WI38 (cell line): ENCODE data around the gene ARHGAP26.

Experiments
- H3K4me3 ChIP-seq: 2 replicates; pipeline ENCODE4 v1.5.1; 2011; ENCODE audit warnings: low read depth, mild to moderate bottlenecking, control low read depth, low read length
- TF ChIP-seq, protein P1 (sequence below): IDR thresholded peaks from 2 replicates; pipeline ENCODE4 v1.5.1; 2012; ENCODE audit warnings: low read depth, mild to moderate bottlenecking, control low read depth, low read length

Gene ARHGAP26

GRCh38 chr5:143161885-143162540, 391.8 kb downstream of the ARHGAP26 start:
- TF ChIP-seq, protein P1, sequence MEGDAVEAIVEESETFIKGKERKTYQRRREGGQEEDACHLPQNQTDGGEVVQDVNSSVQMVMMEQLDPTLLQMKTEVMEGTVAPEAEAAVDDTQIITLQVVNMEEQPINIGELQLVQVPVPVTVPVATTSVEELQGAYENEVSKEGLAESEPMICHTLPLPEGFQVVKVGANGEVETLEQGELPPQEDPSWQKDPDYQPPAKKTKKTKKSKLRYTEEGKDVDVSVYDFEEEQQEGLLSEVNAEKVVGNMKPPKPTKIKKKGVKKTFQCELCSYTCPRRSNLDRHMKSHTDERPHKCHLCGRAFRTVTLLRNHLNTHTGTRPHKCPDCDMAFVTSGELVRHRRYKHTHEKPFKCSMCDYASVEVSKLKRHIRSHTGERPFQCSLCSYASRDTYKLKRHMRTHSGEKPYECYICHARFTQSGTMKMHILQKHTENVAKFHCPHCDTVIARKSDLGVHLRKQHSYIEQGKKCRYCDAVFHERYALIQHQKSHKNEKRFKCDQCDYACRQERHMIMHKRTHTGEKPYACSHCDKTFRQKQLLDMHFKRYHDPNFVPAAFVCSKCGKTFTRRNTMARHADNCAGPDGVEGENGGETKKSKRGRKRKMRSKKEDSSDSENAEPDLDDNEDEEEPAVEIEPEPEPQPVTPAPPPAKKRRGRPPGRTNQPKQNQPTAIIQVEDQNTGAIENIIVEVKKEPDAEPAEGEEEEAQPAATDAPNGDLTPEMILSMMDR: no peak

DNA sequence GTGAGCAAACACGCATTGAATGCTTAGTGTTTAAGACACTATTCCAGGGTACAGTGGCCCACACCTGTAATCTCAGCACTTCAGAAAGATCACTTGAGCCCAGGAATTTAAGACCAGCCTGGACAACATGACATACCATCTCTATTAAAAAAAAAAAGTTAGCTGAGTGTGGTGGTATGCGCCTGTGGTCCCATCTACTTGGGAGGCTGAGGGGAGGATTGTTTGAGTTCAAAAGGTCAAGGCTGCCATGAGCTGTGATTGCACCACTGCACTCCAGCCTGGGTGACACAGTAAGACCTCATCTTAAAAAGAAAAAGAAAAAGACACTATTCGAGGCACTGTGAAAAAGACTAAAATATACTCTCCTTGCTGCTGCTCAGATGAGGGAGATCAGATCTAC, 392.6 kb downstream of the ARHGAP26 start:
- H3K4me3 ChIP-seq: no peak overlapping the region
- TF ChIP-seq, protein P1: no peak

More at GRCh38 chr5:143161885-143162540, 391.8 kb downstream of the ARHGAP26 start:
- no peak overlapping the region for H3K4me3 ChIP-seq

DNA sequence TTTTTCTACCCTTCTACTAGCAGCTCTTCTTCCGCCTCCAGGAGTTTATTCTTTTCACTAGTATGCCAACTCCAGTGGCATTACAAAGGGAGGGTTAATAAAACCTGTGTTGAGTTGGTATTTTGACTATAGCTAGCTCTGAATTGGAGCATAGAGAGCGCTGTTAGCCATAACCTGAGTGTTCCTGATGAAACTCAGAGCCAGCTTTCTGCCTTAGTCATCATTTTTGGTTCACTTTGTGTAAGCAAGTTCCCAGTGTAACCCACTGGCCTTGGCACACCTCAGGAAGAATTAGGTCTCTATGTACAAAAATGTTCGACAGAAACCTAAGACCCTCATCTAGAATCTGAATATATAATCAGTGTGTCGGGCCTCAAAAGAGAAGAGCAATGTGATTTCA, 394.4 kb downstream of the ARHGAP26 start:
- TF ChIP-seq, protein P1: no peak
- no peak overlapping the region for H3K4me3 ChIP-seq

DNA sequence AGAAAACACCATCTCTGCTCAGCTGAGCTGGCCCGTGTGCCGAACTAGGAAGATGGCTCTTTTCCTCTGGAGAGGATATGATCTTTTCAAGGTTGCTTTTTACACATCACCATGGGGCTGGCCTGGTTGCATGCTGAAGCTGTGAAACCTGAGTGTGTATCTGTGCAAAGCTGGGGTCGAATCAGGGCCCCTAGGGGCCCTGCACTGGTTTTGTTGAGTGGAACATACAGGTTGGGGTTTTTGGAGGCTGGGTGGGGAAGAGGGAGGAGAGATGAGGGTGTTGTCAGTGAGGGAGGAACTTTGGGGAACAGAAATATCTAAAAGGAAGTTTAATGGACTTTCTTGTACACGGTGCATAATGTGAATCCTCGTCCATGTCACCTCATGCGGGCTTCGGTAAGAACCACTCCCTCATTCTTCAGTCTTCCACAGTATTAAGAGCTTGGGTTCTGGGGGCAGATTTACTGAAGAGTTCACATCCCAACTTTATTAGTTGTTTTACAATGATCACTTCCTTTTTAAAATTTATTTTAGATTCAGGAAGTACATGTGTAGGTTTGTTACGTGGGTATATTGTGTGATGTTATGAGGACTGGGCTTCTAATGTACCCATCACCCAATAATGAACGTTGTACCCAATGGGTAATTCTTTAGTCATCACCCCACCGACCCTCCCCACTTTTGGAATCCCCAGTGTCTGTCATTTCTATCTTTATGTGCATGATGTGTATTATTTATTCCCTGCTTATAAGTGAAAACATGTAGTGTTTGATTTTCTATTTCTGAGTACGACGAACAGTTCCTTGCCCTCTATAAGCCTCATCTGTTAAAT, 395.1 kb downstream of the ARHGAP26 start:
- H3K4me3 ChIP-seq: no peak overlapping the region
- TF ChIP-seq, protein P1: no peak

DNA sequence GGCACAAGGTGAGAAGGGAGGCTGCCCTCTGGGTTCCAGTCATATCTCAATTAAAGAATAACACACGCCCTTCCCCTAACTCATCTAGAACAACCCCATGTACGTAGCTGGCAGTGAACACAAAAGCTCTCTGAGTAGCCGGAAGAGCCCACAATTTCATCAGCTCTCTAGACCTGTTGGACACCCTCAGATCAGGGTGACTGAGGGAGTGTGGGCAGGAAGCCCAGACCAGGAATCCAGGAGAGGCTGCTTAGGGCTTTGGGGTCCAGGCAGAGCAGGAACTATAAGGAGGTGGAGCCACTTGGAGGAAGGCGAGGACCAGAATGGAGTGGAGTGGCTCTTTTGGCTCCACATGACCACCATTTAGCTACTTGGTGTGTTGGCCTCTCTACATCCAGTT, 395.9 kb downstream of the ARHGAP26 start:
- TF ChIP-seq, protein P1: no peak
- no peak overlapping the region for H3K4me3 ChIP-seq

DNA sequence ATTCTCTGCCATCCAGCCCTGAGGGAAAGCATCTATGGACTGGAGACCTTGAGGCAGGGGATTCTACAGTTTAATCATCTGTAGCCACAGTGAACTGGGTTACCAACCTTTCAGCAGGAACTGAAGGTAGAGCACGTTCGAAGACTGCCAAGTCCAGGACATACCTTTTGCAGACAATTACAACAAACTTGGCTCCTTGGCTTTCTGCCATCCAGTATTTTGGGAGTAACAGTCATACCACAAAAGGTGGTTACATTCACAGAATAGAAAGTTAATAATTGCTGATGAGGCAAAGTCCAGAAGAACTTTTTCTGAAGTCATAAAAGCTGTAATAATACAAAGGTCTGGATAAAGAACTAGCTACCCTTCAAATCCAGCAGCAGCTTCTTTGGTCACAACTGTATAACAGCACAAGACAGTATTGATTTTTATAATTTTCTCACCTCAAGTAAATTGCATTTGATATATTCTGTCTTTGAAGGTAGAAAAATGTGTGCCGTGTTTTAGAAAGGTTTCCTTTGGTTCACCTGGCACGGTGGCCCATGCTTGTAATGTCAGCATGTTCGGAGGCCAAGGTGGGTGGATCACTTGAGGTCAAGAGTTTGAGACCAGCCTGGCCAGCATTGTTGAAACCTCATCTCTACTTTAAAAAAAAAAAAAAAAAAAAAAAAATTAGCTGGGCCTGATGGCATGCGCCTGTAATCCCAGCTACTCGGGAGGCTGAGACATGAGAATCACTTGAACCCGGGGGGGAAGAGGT, 396.7 kb downstream of the ARHGAP26 start:
- TF ChIP-seq, protein P1: no peak
- H3K4me3 ChIP-seq: no peak overlapping the region
